ENCODE data around the gene ABCB11. TPM values are rescaled to one million over a fixed set of nuclear protein-coding genes. Genes with fewer than 3 reads are reported as not detected.

Gene ABCB11
- total RNA-seq, 1 experiment from 2014 or later, result not detected

DNA sequence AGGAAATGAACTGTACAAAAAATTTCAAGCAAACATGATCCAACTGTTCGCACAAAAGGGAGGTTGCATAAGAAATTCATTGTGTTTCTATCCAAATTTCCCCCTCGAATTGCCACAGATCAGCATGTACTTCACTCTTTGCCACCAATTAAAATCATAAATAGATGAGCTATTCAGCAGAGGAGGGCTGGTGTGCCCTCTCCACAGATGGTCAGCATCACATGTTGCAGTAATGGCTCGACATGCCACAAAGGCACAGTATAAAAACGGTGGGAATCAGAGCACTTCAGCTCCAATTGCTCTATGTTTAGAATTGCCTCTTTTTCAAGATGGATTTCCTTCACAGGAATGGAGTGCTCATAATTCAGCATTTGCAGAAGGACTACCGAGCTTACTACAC lies 130.1 kb downstream of the ABCB11 start, which contains the start of gene G6PC2:
TSS of gene G6PC2 (plus strand) at position 289 of the 400 bp plus-strand sequence. CDS start at position 330, 41 bp downstream.
- intact Hi-C loops (cut with micrococcal nuclease; ENCODE audit: unreplicated experiment), result no loop called here

DNA sequence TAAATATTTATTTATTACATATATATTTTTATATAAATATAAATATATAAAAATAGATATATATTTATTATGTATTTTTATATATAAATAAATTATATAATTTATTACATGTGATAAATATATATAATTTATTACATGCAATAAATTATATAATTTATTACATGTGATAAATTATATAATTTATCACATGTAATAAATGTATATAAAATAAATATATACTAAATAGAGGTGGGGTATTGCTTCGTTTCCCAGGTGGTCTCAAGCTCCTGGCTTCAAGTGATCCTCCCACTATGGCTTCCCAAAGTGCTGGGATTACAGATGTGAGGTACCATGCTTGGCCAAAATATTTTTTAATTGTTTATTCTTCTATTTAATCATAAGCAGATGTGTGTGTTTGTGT lies 133.7 kb downstream of the ABCB11 start:
- no TSS peak for BruUV-seq (replicated peaks)
- H2AFZ ChIP-seq, result no peak overlapping the region
- H3K4me3 ChIP-seq, result no peak overlapping the region
- no peaks in the 10 kb centered on the region for H4K20me1 ChIP-seq (ENCODE audit: insufficient read depth)
- no peaks in the 10 kb centered on the region for H3K4me1 ChIP-seq (replicated peaks; ENCODE audit: insufficient read depth)
- H3K79me2 ChIP-seq (ENCODE audit: low read depth), result no peaks in the 10 kb centered on the region
- no peaks in the 10 kb centered on the region for H3K9me3 ChIP-seq (ENCODE audit: insufficient read depth, low read depth)
- intact Hi-C loops (cut with micrococcal nuclease; ENCODE audit: unreplicated experiment), result no loop called here
- H3K27ac ChIP-seq, result no peak overlapping the region
- H3F3A ChIP-seq (ENCODE audit: insufficient read depth, low read depth), result no peaks in the 10 kb centered on the region
- no peak for TF ChIP-seq EZH2 (IDR thresholded peaks at IDR 0.05; ENCODE audit: low read depth)
- TF ChIP-seq, protein P1, sequence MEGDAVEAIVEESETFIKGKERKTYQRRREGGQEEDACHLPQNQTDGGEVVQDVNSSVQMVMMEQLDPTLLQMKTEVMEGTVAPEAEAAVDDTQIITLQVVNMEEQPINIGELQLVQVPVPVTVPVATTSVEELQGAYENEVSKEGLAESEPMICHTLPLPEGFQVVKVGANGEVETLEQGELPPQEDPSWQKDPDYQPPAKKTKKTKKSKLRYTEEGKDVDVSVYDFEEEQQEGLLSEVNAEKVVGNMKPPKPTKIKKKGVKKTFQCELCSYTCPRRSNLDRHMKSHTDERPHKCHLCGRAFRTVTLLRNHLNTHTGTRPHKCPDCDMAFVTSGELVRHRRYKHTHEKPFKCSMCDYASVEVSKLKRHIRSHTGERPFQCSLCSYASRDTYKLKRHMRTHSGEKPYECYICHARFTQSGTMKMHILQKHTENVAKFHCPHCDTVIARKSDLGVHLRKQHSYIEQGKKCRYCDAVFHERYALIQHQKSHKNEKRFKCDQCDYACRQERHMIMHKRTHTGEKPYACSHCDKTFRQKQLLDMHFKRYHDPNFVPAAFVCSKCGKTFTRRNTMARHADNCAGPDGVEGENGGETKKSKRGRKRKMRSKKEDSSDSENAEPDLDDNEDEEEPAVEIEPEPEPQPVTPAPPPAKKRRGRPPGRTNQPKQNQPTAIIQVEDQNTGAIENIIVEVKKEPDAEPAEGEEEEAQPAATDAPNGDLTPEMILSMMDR (conservative IDR thresholded peaks at IDR 0.05), result no peak
- H3K4me2 ChIP-seq, result no peak overlapping the region
- ChIA-PET POLR2A (ENCODE audit: unreplicated experiment) (no interaction called here), CTCF (no interaction called here)
- no peaks in the 10 kb centered on the region for H3K36me3 ChIP-seq (ENCODE audit: low read depth)
- DNase-seq, result no peak
- no peaks in the 10 kb centered on the region for H3K9me2 ChIP-seq (ENCODE audit: insufficient read depth)
- no peaks in the 10 kb centered on the region for H3K27me3 ChIP-seq (ENCODE audit: insufficient read depth, low read depth)

More for the DNA sequence above, 130.1 kb downstream of the ABCB11 start, which contains the start of gene G6PC2:
- H3K79me2 ChIP-seq (ENCODE audit: low read depth), result no peaks in the 10 kb centered on the region
- no peaks in the 10 kb centered on the region for H3K36me3 ChIP-seq (ENCODE audit: low read depth)
- POLR2A ChIA-PET (ENCODE audit: unreplicated experiment), result no interaction called here
- H3F3A ChIP-seq (ENCODE audit: insufficient read depth, low read depth), result no peaks in the 10 kb centered on the region
- no peak within 1 kb of the TSS for H2AFZ ChIP-seq
- no peaks in the 10 kb centered on the region for H3K9me2 ChIP-seq (ENCODE audit: insufficient read depth)
- no peak within 1 kb of the TSS for H3K27ac ChIP-seq
- H3K4me1 ChIP-seq (replicated peaks; ENCODE audit: insufficient read depth), result no peaks in the 10 kb centered on the region
- no TSS peak for BruUV-seq (replicated peaks)
- no peaks in the 10 kb centered on the region for H4K20me1 ChIP-seq (ENCODE audit: insufficient read depth)
- no peak within 1 kb of the TSS for H3K4me2 ChIP-seq
- H3K9me3 ChIP-seq (ENCODE audit: insufficient read depth, low read depth), result no peaks in the 10 kb centered on the region
- CTCF ChIA-PET, result no interaction called here
- no peak for DNase-seq
- no peaks in the 10 kb centered on the region for H3K27me3 ChIP-seq (ENCODE audit: insufficient read depth, low read depth)
- TF ChIP-seq EZH2 (IDR thresholded peaks at IDR 0.05; ENCODE audit: low read depth), result no peak
- TF ChIP-seq, protein P1 (conservative IDR thresholded peaks at IDR 0.05), result no peak
- no peak within 1 kb of the TSS for H3K4me3 ChIP-seq

DNA sequence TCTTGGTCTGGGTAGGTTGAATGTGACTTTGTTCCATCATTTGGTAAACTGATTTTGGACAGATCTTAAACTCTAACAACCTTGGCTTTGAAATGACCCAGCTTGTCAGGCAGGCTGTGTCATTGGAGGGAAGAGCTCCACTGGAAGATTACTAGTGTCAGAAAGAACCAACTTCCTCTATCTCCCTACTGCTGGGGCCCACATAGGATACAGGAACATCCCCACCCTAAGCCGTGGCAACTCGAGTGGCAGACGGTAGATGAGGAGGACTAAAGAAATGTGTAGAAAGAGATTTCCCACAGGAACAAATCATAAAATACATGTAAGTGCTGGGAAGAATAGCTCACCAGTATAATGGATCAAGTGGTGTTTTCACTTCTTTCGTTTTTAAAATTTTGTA lies 134.3 kb downstream of the ABCB11 start:
- Histone ChIP-seq H3K4me3 (no peak overlapping the region), H3K9me2 (ENCODE audit: insufficient read depth) (no peaks in the 10 kb centered on the region), H4K20me1 (ENCODE audit: insufficient read depth) (no peaks in the 10 kb centered on the region), H3K79me2 (ENCODE audit: low read depth) (no peaks in the 10 kb centered on the region), H3K4me2 (no peak overlapping the region), H3K9me3 (ENCODE audit: insufficient read depth, low read depth) (no peaks in the 10 kb centered on the region), H3K27me3 (ENCODE audit: insufficient read depth, low read depth) (no peaks in the 10 kb centered on the region), H2AFZ (no peak overlapping the region), H3F3A (ENCODE audit: insufficient read depth, low read depth) (no peaks in the 10 kb centered on the region), H3K27ac (no peak overlapping the region), H3K36me3 (ENCODE audit: low read depth) (no peaks in the 10 kb centered on the region), H3K4me1 (replicated peaks; ENCODE audit: insufficient read depth) (no peaks in the 10 kb centered on the region)
- ChIA-PET POLR2A (ENCODE audit: unreplicated experiment) (no interaction called here), CTCF (no interaction called here)
- DNase-seq, result no peak
- no TSS peak for BruUV-seq (replicated peaks)
- TF ChIP-seq EZH2 (IDR thresholded peaks at IDR 0.05; ENCODE audit: low read depth), result no peak
- intact Hi-C loops (cut with micrococcal nuclease; ENCODE audit: unreplicated experiment), result no loop called here

DNA sequence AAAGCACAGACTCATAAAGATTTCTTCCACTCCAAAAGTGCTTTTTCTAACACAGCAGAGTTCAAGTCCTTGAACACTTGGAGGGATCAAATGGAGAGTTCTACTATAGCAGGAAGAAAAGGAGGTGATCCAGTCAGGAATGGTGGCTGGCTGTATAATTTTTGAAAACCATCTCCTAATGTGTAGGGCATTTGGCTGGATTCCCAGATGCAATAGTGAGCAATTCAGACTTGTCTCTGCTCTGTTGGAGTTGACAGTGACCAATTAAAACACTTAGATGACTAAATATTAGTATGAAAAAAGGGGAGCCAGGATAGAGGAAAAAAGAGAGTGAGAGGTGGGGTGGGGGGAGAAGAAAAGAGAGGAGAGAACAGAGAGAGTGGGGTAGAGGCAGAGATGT lies 135.4 kb downstream of the ABCB11 start:
- TF ChIP-seq EZH2 (IDR thresholded peaks at IDR 0.05; ENCODE audit: low read depth), result no peak
- TF ChIP-seq, protein P1 (conservative IDR thresholded peaks at IDR 0.05), result no peak
- no peaks in the 10 kb centered on the region for H3K27me3 ChIP-seq (ENCODE audit: insufficient read depth, low read depth)
- H3K9me2 ChIP-seq (ENCODE audit: insufficient read depth), result no peaks in the 10 kb centered on the region
- POLR2A ChIA-PET (ENCODE audit: unreplicated experiment), result no interaction called here
- no peaks in the 10 kb centered on the region for H3K4me1 ChIP-seq (replicated peaks; ENCODE audit: insufficient read depth)
- CTCF ChIA-PET, result no interaction called here
- H3F3A ChIP-seq (ENCODE audit: insufficient read depth, low read depth), result no peaks in the 10 kb centered on the region
- no peaks in the 10 kb centered on the region for H3K9me3 ChIP-seq (ENCODE audit: insufficient read depth, low read depth)
- H2AFZ ChIP-seq, result no peak overlapping the region
- no peaks in the 10 kb centered on the region for H4K20me1 ChIP-seq (ENCODE audit: insufficient read depth)
- H3K4me2 ChIP-seq, result no peak overlapping the region
- H3K79me2 ChIP-seq (ENCODE audit: low read depth), result no peaks in the 10 kb centered on the region
- no TSS peak for BruUV-seq (replicated peaks)
- H3K27ac ChIP-seq, result no peak overlapping the region
- H3K36me3 ChIP-seq (ENCODE audit: low read depth), result no peaks in the 10 kb centered on the region
- H3K4me3 ChIP-seq, result no peak overlapping the region
- no peak for DNase-seq
- intact Hi-C loops (cut with micrococcal nuclease; ENCODE audit: unreplicated experiment), result no loop called here
